K562 (cell line): ENCODE measurements around the gene FAIM. TPM values are rescaled to one million over a fixed set of nuclear protein-coding genes. Genes with fewer than 3 reads are reported as not detected.

Experiments used
- ATAC-seq: fragments of 200-7000 bp; cut with Tn5 transposase; 3 replicates; pipeline ENCODE4 v1.9.1; 2020; ENCODE audit warnings: moderate library complexity
- BruUV-seq: library from RNA; stranded (reverse); fragments of 400-500 nt; replicated peaks from 2 replicates; lab custom pipeline; 2021; lab: Mats Ljungman, UMichigan
- CTCF ChIA-PET: fragments of 300-600 bp; formaldehyde crosslinking; extraction: SDS; loops from one replicate; lab custom pipeline; 2021; ENCODE audit warnings: low intra/inter-chr PET ratio; lab: Yijun Ruan, JAX
- POLR2A ChIA-PET: fragments of 300-600, 350-650 bp; sonication (Branson Sonifier 250); formaldehyde crosslinking; extraction: SDS; loops from one replicate; lab custom pipeline; 2021; ENCODE audit warnings: antibody characterized with exemption, inconsistent platforms; lab: Yijun Ruan, JAX
- DNase-seq, 4 experiments: peaks; one replicate each; pipeline versions ENCODE4 v3.0.0 to v3.0.0-alpha.2; 2011 to 2018; ENCODE audit warnings: low spot score in 3 of 4, mixed read lengths in 3 of 4; ENCODE audit errors: extremely low read depth in 1 of 4
- FAIRE-seq: peaks from 2 replicates; lab custom pipeline; 2011; peaks lifted over from hg19 to GRCh38; lab: Jason Lieb, UNC
- H2AFZ ChIP-seq: 2 replicates; pipeline ENCODE4 v1.6.0; 2011; ENCODE audit warnings: low read depth, low read length, control low read depth, inconsistent platforms
- H3K27ac ChIP-seq: fragments of 200-600 bp; 3 replicates; pipeline ENCODE4 v1.8.0; 2011; ENCODE audit warnings: low read depth, mild to moderate bottlenecking, control low read depth, inconsistent platforms, low read length, moderate library complexity, mixed read lengths; ENCODE audit errors: extremely low read depth
- H3K27me3 ChIP-seq, 2 experiments: fragments of 300-600 bp in 1 of 2; 2 replicates in 1 of 2; 3 replicates in 1 of 2; pipeline versions ENCODE4 v1.6.0 to v1.8.0; 2011; ENCODE audit warnings: inconsistent platforms in 2 of 2, low read length in 2 of 2, mild to moderate bottlenecking in 1 of 2, mixed read lengths in 1 of 2, moderate library complexity in 1 of 2; ENCODE audit not compliant: control insufficient read depth in 2 of 2, insufficient read depth in 2 of 2
- H3K36me3 ChIP-seq: fragments of 300-600 bp; 3 replicates; pipeline ENCODE4 v1.8.0; 2011; ENCODE audit warnings: mild to moderate bottlenecking, low read length, inconsistent platforms; ENCODE audit not compliant: control insufficient read depth, insufficient read depth
- H3K4me1 ChIP-seq, 2 experiments: fragments of 200-600 bp in 1 of 2; replicated peaks in 1 of 2; 2 replicates in 1 of 2; 3 replicates in 1 of 2; pipeline versions ENCODE4 v1.5.1 to v1.8.0; 2011; ENCODE audit warnings: inconsistent platforms in 2 of 2, low read length in 2 of 2, mild to moderate bottlenecking in 1 of 2, mixed read lengths in 1 of 2, moderate library complexity in 1 of 2; ENCODE audit not compliant: control insufficient read depth in 2 of 2, insufficient read depth in 2 of 2
- H3K4me2 ChIP-seq: 2 replicates; pipeline ENCODE4 v1.6.1; 2011; ENCODE audit warnings: low read length, control low read depth, inconsistent platforms, mixed read lengths; ENCODE audit not compliant: insufficient read depth
- H3K4me3 ChIP-seq: fragments of 200-600 bp; sonication (generic), shearing (Covaris generic); 2 replicates; pipeline ENCODE4 v1.5.1; 2016; ENCODE audit warnings: control low read depth, inconsistent platforms
- H3K79me2 ChIP-seq: fragments of 200-600 bp; 3 replicates; pipeline ENCODE4 v1.8.0; 2011; ENCODE audit warnings: low read length, inconsistent platforms; ENCODE audit not compliant: control insufficient read depth, insufficient read depth
- H3K9ac ChIP-seq, 2 experiments: 2 replicates each; pipeline versions ENCODE4 v1.6.0 to v1.6.1; 2011; ENCODE audit warnings: low read depth in 2 of 2, low read length in 2 of 2, control low read depth in 1 of 2, inconsistent platforms in 1 of 2, mild to moderate bottlenecking in 1 of 2, mixed read lengths in 1 of 2; ENCODE audit not compliant: insufficient read depth in 1 of 2
- H3K9me1 ChIP-seq: one replicate; pipeline ENCODE4 v1.6.0; 2011; ENCODE audit warnings: inconsistent platforms, mild to moderate bottlenecking, low read length, moderate library complexity; ENCODE audit not compliant: control insufficient read depth, insufficient read depth
- H3K9me3 ChIP-seq: replicated peaks from 2 replicates; pipeline ENCODE4 v1.5.1; 2011; ENCODE audit warnings: low read depth, low read length, inconsistent platforms; ENCODE audit not compliant: control insufficient read depth, insufficient read depth
- H4K20me1 ChIP-seq: replicated peaks from 2 replicates; pipeline ENCODE4 v1.6.1; 2011; ENCODE audit warnings: low read length, inconsistent platforms, mixed read lengths; ENCODE audit not compliant: control insufficient read depth, insufficient read depth
- E2F6 ChIP-seq, 2 experiments: IDR thresholded peaks; 2 replicates each; pipeline ENCODE4 v1.6.1; 2011; ENCODE audit warnings: borderline replicate concordance in 1 of 2, control low read depth in 1 of 2, low read depth in 1 of 2, low read length in 1 of 2, mild to moderate bottlenecking in 1 of 2, mixed read lengths in 1 of 2, moderate library complexity in 1 of 2; ENCODE audit not compliant: insufficient read depth in 1 of 2, insufficient read length in 1 of 2, poor library complexity in 1 of 2, severe bottlenecking in 1 of 2; ENCODE audit errors: extremely low read depth in 1 of 2
- HMGN3 ChIP-seq: IDR thresholded peaks from 2 replicates; pipeline ENCODE4 v1.6.1; 2011; ENCODE audit warnings: borderline replicate concordance, low read depth, mild to moderate bottlenecking, mixed read lengths, low read length; ENCODE audit not compliant: insufficient read length; ENCODE audit errors: extremely low read depth
- IRF1 ChIP-seq: sonication (generic); formaldehyde crosslinking; IDR thresholded peaks from 2 replicates; pipeline ENCODE4 v1.8.0; 2022; ENCODE audit warnings: missing genetic modification reagents, mild to moderate bottlenecking, borderline replicate concordance
- MXI1 ChIP-seq: IDR thresholded peaks from 2 replicates; pipeline ENCODE4 v1.6.1; 2011; ENCODE audit warnings: low read depth, mild to moderate bottlenecking, improper control_type of control experiment, low read length
- NFIX ChIP-seq: fragments of 250-450 bp; sonication (Bioruptor Pico); IDR thresholded peaks from 2 replicates; pipeline ENCODE4 v1.4.0; 2020; ENCODE audit warnings: low read depth, mild to moderate bottlenecking, moderate library complexity
- POLR2B ChIP-seq: fragments of 450-650 bp; IDR thresholded peaks from 2 replicates; pipeline ENCODE4 v1.6.1; 2018; ENCODE audit warnings: low read depth; ENCODE audit not compliant: partially characterized antibody
- REST ChIP-seq, 2 experiments: fragments of 450-650 bp; formaldehyde crosslinking in 1 of 2; IDR thresholded peaks; 2 replicates each; pipeline versions ENCODE4 v1.4.0 to v1.6.1; 2014 to 2020; ENCODE audit warnings: mild to moderate bottlenecking in 2 of 2, borderline replicate concordance in 1 of 2, low read depth in 1 of 2
- TAL1 ChIP-seq: fragments of 450-650 bp; IDR thresholded peaks from 2 replicates; pipeline ENCODE4 v1.6.1; 2016; ENCODE audit warnings: mild to moderate bottlenecking
- whole genome bisulfite sequencing: fragments of 100-300 bp; shearing (Covaris generic); methylation state at CpG from one replicate; pipeline ENCODE4 v1.1.6; 2016; ENCODE audit warnings: low coverage, mixed read lengths; ENCODE audit not compliant: insufficient coverage; ENCODE audit errors: missing lambda C conversion rate; 5-methylcytosine and 5-hydroxymethylcytosine counted together
- in situ Hi-C: fragments of 300-500 bp; cut with MboI; formaldehyde crosslinking; loops from 4 replicates; pipeline ENCODE4 v1.15.0; 2018; ENCODE audit warnings: inconsistent platforms, mixed read lengths
- intact Hi-C: fragments of 100-400 bp; cut with micrococcal nuclease; formaldehyde crosslinking; loops from 2 replicates; pipeline ENCODE4 v1.14.2; 2022
- polyA plus RNA-seq, 8 experiments: library from polyadenylated mRNA; depleted of rRNA in 4 of 8; stranded (reverse) in 5 of 8; unstranded in 3 of 8; fragments of >200 nt; fragmentation: Nextera tagmentation in 2 of 8; fragmentation: Illumina TruSeq in 1 of 8; extraction: Ambion mirVana in 2 of 8; extraction: Trizol in 1 of 8; gene quantifications; 2 replicates each; pipeline versions ENCODE4 v1.2.1 to v1.2.3, GENCODE V29; 2011 to 2014; ENCODE audit warnings: inconsistent platforms in 1 of 8, missing spikeins in 1 of 8
- total RNA-seq, 7 experiments: library from RNA; depleted of rRNA in 6 of 7; stranded (reverse); fragments of >200 nt in 6 of 7; fragmentation: Illumina TruSeq in 2 of 7; extraction: Trizol in 2 of 7; gene quantifications; 2 replicates each; pipeline versions ENCODE4 v1.2.1 to v1.2.3, GENCODE V29; 2011 to 2021; ENCODE audit warnings: low replicate concordance in 1 of 7

FAIM gene
- total and polyA plus RNA-seq, 9 of the 15 experiments (the other 6 are each of a cell fraction or from before 2014, with no cell fraction given) = 2.5 to 7.9 (median 6.6) TPM

GRCh38 chr3:138642226-138642926 lies 33.8 kb downstream of the FAIM start:
- no TSS peak for BruUV-seq
- Histone ChIP-seq H4K20me1 (no peaks in the 10 kb centered on the region), H3K4me2 (no peak overlapping the region), H3K9me3 (peaks cover 6% of the 10 kb centered on the region; the same call in 1 of the 2 replicates), H3K4me1 (no peaks in the 10 kb centered on the region), H3K27ac (no peak overlapping the region), H3K36me3 (no peaks in the 10 kb centered on the region), H3K9ac (no peak overlapping the region), H3K9me1 (no peaks in the 10 kb centered on the region), H3K79me2 (no peaks in the 10 kb centered on the region), H2AFZ (no peak overlapping the region), H3K27me3 (no peaks in the 10 kb centered on the region), H3K4me3 (no peak overlapping the region)
- intact Hi-C loops = no loop called here
- in situ Hi-C loops = no loop called here
- FAIRE-seq (no peak), ATAC-seq (no peak), DNase-seq (no peak)
- ChIA-PET CTCF (no interaction called here), POLR2A (interaction anchor here (1.1 kb wide), 1 partner anchor 24 kb away, joined by 3 read pairs; no protein-coding TSS in a partner anchor)
- WGBS = 40% methylated on average over 4 of the region's 4 CpGs
- peak in 1 of 2 experiments; percentile 21 for TF ChIP-seq E2F6 (IDR thresholded peaks at IDR 0.05; ENCODE audit: borderline replicate concordance in 1 of 2, extremely low read depth in 1 of 2, insufficient read depth in 1 of 2, insufficient read length in 1 of 2, low read depth in 1 of 2, low read length in 1 of 2, poor library complexity in 1 of 2, severe bottlenecking in 1 of 2)
- TF ChIP-seq REST (IDR thresholded peaks at IDR 0.05; ENCODE audit: borderline replicate concordance) = 0 out of 2 replicates have a peak, but pooled peaks have one; percentile 9
- no peak for TF ChIP-seq REST (CRISPR knock-in tag; IDR thresholded peaks at IDR 0.05; ENCODE audit: low read depth)
- TF ChIP-seq NFIX (CRISPR knock-in tag) = no peak
- no peak for TF ChIP-seq MXI1
- TF ChIP-seq TAL1 = no peak
- TF ChIP-seq HMGN3 = no peak
- TF ChIP-seq POLR2B = peak; percentile 46
- no peak for TF ChIP-seq IRF1
